Measurements from ENCODE around the gene AKNAD1. TPM values are rescaled to one million over a fixed set of nuclear protein-coding genes. Genes with fewer than 3 reads are reported as not detected.

Gene AKNAD1
- total RNA-seq, 1 donor from 2014 or later, result not detected

- intact Hi-C loops (cut with micrococcal nuclease), result no loop called here
- Histone ChIP-seq H3K27me3 (ENCODE audit: low read depth) (no peaks in the 10 kb centered on the region), H3K4me3 (no peak overlapping the region), H3K9me3 (replicated peaks) (no peaks in the 10 kb centered on the region), H3K27ac (replicated peaks) (no peak overlapping the region), H3K4me1 (peaks cover 38% of the 10 kb centered on the region), H3K36me3 (no peaks in the 10 kb centered on the region)
- no peak for DNase-seq
- TF ChIP-seq, protein P1, sequence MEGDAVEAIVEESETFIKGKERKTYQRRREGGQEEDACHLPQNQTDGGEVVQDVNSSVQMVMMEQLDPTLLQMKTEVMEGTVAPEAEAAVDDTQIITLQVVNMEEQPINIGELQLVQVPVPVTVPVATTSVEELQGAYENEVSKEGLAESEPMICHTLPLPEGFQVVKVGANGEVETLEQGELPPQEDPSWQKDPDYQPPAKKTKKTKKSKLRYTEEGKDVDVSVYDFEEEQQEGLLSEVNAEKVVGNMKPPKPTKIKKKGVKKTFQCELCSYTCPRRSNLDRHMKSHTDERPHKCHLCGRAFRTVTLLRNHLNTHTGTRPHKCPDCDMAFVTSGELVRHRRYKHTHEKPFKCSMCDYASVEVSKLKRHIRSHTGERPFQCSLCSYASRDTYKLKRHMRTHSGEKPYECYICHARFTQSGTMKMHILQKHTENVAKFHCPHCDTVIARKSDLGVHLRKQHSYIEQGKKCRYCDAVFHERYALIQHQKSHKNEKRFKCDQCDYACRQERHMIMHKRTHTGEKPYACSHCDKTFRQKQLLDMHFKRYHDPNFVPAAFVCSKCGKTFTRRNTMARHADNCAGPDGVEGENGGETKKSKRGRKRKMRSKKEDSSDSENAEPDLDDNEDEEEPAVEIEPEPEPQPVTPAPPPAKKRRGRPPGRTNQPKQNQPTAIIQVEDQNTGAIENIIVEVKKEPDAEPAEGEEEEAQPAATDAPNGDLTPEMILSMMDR (IDR thresholded peaks at IDR 0.05; ENCODE audit: borderline replicate concordance), result no peak
Measured at GRCh38 chr1:108832929-108833328, 24.0 kb downstream of the AKNAD1 start.

DNA sequence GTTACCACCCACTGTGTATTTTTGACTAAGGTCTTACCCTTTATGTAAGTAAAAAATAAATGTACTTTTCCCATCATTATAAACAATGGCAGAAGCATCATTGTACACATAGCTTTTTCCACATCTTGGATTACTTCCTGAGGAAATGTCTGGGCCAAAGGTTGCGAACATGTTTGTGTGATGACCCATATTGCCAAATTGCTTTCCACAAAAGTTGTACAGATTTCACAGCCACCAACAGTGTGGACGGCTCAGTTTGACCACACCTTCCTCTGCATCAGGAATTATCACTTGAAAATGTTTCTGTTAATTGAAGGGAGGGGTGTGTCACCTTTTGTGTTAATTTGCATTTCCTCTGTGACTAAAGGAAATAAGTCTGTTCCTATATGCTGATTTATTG, 25.7 kb downstream of the AKNAD1 start:
- H3K4me1 ChIP-seq, result peaks cover 39% of the 10 kb centered on the region
- intact Hi-C loops (cut with micrococcal nuclease), result no loop called here
- H3K9me3 ChIP-seq (replicated peaks), result no peaks in the 10 kb centered on the region
- H3K36me3 ChIP-seq, result no peaks in the 10 kb centered on the region
- H3K27ac ChIP-seq (replicated peaks), result peak overlapping the region; percentile 81
- H3K27me3 ChIP-seq (ENCODE audit: low read depth), result no peaks in the 10 kb centered on the region
- H3K4me3 ChIP-seq, result no peak overlapping the region
- TF ChIP-seq, protein P1 (IDR thresholded peaks at IDR 0.05; ENCODE audit: borderline replicate concordance), result no peak
- no peak for DNase-seq

DNA sequence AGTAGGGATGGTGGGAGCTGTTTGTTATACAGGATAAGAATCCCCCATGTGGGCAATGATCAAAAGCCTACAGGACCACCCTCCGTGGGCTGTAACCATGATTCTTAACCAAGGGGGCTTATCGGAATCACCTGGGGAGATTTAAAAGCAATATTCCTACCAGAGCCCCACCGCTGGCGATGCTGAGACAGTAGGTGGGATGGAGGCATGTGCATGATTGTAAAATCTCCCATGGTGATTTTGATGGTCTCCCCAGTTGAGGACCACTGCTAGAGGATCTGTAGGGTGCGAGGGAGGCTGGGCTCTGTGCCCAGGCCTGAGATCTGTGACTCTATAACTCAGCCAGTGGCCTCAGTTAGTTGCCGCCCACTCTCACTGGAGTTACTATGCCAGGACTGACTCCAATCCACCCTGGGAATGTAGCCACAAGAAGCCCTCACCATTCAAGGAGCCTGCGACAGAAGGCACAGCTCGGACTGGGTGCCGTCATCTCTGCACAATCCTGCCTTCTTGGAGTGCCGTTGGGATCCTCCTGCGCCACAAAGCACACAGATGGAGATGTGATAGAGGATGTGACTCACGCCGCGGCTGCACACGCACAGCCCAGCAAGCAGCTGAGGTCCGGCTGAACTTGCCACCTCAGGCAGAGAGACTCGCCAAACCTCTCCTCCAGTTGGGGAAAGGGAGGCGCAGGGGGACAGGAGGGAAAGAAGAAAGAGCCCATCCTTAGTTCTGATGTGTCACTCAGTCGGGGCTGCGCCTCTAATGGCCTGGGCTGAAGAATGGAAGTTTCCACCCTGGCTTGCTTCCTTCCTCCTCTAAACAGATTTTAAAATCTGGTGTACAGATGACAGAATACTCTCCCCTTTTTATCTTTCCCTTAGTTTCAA, 26.5 kb downstream of the AKNAD1 start:
- H3K4me1 ChIP-seq, result peaks cover 39% of the 10 kb centered on the region
- peak; percentile 83 for DNase-seq
- TF ChIP-seq, protein P1 (IDR thresholded peaks at IDR 0.05; ENCODE audit: borderline replicate concordance), result no peak
- H3K9me3 ChIP-seq (replicated peaks), result no peaks in the 10 kb centered on the region
- no peaks in the 10 kb centered on the region for H3K36me3 ChIP-seq
- intact Hi-C loops (cut with micrococcal nuclease), result no loop called here
- H3K27me3 ChIP-seq (ENCODE audit: low read depth), result no peaks in the 10 kb centered on the region
- peak overlapping the region; percentile 22 for H3K4me3 ChIP-seq
- peak overlapping the region; percentile 81 for H3K27ac ChIP-seq (replicated peaks)

DNA sequence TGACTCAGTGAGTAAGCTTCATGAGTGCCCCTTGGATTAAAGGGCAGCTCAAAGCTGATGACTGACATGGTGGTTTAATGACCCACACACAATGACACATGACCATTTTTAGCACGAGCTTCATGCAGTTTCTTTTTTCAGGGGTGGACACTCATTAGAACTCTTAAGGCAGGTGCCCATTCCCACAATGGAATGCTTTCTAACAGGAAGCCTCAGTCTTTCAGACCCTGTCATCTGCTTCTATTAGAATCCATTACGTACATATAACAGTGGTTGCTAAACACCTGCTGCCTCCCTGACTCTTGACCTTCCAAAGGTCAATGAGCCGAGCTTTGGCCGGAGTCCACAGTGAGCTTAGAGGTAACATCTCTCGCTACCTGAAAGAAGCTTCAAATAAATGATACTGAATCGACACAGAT, 27.4 kb downstream of the AKNAD1 start:
- TF ChIP-seq, protein P1 (IDR thresholded peaks at IDR 0.05; ENCODE audit: borderline replicate concordance), result no peak
- DNase-seq, result no peak
- Histone ChIP-seq H3K27me3 (ENCODE audit: low read depth) (no peaks in the 10 kb centered on the region), H3K36me3 (no peaks in the 10 kb centered on the region), H3K4me3 (no peak overlapping the region), H3K9me3 (replicated peaks) (peaks cover 6% of the 10 kb centered on the region), H3K27ac (replicated peaks) (peak overlapping the region; percentile 81), H3K4me1 (peaks cover 39% of the 10 kb centered on the region)
- intact Hi-C loops (cut with micrococcal nuclease), result loop anchor here (5.0 kb wide), 1 partner anchor 68 kb away; no protein-coding TSS in a partner anchor

DNA sequence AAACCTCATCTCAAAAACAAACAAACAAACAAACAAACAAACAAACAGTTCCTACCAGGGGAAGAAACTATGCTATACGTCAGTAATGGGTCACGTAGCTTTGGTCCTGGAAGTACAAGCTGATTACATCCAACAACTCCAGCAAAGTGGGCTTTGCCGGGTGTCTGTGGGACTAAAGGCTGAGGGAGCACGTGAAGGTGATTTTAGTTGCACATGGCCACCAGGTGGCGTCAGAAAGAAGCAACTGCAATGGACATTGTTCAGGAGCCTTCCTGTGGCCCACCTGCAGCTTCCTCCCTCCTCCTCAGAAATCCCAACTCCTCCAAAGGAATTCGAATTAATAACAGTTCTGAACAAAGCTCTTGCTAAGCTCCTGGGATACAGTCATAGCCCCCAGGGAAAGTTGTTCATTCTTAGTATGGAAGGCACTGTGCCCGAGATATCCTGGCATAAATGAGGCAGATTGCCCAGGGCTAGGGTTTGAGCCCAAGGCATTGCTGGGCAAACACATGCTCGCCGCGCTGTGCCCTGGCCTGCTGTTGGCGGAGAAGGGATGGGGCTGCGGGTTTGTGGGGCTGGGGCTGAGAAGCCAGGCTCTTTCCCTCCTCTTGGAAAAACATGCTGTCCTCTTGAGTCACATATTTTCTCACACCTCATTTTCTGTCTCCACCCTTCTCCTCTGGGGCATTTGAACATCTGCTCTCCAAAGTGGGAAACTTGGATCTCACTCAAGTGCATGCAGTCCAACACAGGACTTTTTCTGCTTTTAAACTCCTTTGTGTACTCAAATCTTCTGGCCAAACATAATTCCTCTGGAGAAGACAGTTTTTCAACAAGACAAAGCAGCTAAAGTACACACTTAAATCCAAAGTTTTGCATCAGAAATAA, 28.6 kb downstream of the AKNAD1 start:
- intact Hi-C loops (cut with micrococcal nuclease), result loop anchor here (5.0 kb wide), 1 partner anchor 69 kb away; no protein-coding TSS in a partner anchor
- Histone ChIP-seq H3K4me3 (no peak overlapping the region), H3K27me3 (ENCODE audit: low read depth) (no peaks in the 10 kb centered on the region), H3K27ac (replicated peaks) (peak overlapping the region; percentile 81), H3K9me3 (replicated peaks) (peaks cover 6% of the 10 kb centered on the region), H3K36me3 (no peaks in the 10 kb centered on the region), H3K4me1 (peaks cover 39% of the 10 kb centered on the region)
- TF ChIP-seq, protein P1 (IDR thresholded peaks at IDR 0.05; ENCODE audit: borderline replicate concordance), result peak; percentile 81
- peak; percentile 70 for DNase-seq
